ENCODE data around the gene NPFFR2.

The NPFFR2 gene

GRCh38 chr4:72169861-72170260 lies 138.1 kb downstream of the NPFFR2 start:
- TF ChIP-seq SPI1 (IDR thresholded peaks at IDR 0.05; ENCODE audit: low read depth, low read length): no peak
- no peak for TF ChIP-seq POLR2A (IDR thresholded peaks at IDR 0.05; ENCODE audit: low read depth, low read length)
- TF ChIP-seq PAX5 (IDR thresholded peaks at IDR 0.05; ENCODE audit: insufficient read depth, low read length, severe bottlenecking): no peak
- no peak for TF ChIP-seq TAF1 (IDR thresholded peaks at IDR 0.05; ENCODE audit: low read depth, low read length)
- TF ChIP-seq POLR2AphosphoS5 (IDR thresholded peaks at IDR 0.05; ENCODE audit: low read depth, low read length): no peak
- no peak for TF ChIP-seq POU2F2 (IDR thresholded peaks at IDR 0.05; ENCODE audit: low read depth, low read length)
- no peak for FAIRE-seq
- no peak for DNase-seq (ENCODE audit: insufficient read length, low spot score)

- TF ChIP-seq POLR2A (IDR thresholded peaks at IDR 0.05; ENCODE audit: low read depth, low read length) (no peak), POU2F2 (IDR thresholded peaks at IDR 0.05; ENCODE audit: low read depth, low read length) (no peak), POLR2AphosphoS5 (IDR thresholded peaks at IDR 0.05; ENCODE audit: low read depth, low read length) (no peak), PAX5 (IDR thresholded peaks at IDR 0.05; ENCODE audit: insufficient read depth, low read length, severe bottlenecking) (no peak), SPI1 (IDR thresholded peaks at IDR 0.05; ENCODE audit: low read depth, low read length) (no peak), TAF1 (IDR thresholded peaks at IDR 0.05; ENCODE audit: low read depth, low read length) (no peak)
- no peak for FAIRE-seq
- DNase-seq (ENCODE audit: insufficient read length, low spot score): no peak
These were observed 140.0 kb downstream of the NPFFR2 start for GRCh38 chr4:72171761-72172160.

- no peak for TF ChIP-seq POLR2AphosphoS5 (IDR thresholded peaks at IDR 0.05; ENCODE audit: low read depth, low read length)
- FAIRE-seq (no peak), DNase-seq (ENCODE audit: insufficient read length, low spot score) (no peak)
These were observed 147.5 kb downstream of the NPFFR2 start for GRCh38 chr4:72179342-72179741.

GRCh38 chr4:72186714-72187113 lies 154.9 kb downstream of the NPFFR2 start:
- TF ChIP-seq POU2F2 (IDR thresholded peaks at IDR 0.05; ENCODE audit: low read depth, low read length) (no peak), TAF1 (IDR thresholded peaks at IDR 0.05; ENCODE audit: low read depth, low read length) (no peak), PAX5 (IDR thresholded peaks at IDR 0.05; ENCODE audit: insufficient read depth, low read length, severe bottlenecking) (no peak), POLR2AphosphoS5 (IDR thresholded peaks at IDR 0.05; ENCODE audit: low read depth, low read length) (no peak), SPI1 (IDR thresholded peaks at IDR 0.05; ENCODE audit: low read depth, low read length) (no peak), POLR2A (IDR thresholded peaks at IDR 0.05; ENCODE audit: low read depth, low read length) (no peak)
- DNase-seq (ENCODE audit: insufficient read length, low spot score) (no peak), FAIRE-seq (no peak)

GRCh38 chr4:72194046-72194445 lies 162.2 kb downstream of the NPFFR2 start:
- FAIRE-seq (no peak), DNase-seq (ENCODE audit: insufficient read length, low spot score) (no peak)
- TF ChIP-seq TAF1 (IDR thresholded peaks at IDR 0.05; ENCODE audit: low read depth, low read length) (no peak), PAX5 (IDR thresholded peaks at IDR 0.05; ENCODE audit: insufficient read depth, low read length, severe bottlenecking) (no peak), POU2F2 (IDR thresholded peaks at IDR 0.05; ENCODE audit: low read depth, low read length) (no peak), POLR2A (IDR thresholded peaks at IDR 0.05; ENCODE audit: low read depth, low read length) (no peak), SPI1 (IDR thresholded peaks at IDR 0.05; ENCODE audit: low read depth, low read length) (no peak), POLR2AphosphoS5 (IDR thresholded peaks at IDR 0.05; ENCODE audit: low read depth, low read length) (no peak)

GRCh38 chr4:72194453-72194852 lies 162.7 kb downstream of the NPFFR2 start:
- TF ChIP-seq POU2F2 (IDR thresholded peaks at IDR 0.05; ENCODE audit: low read depth, low read length): no peak
- TF ChIP-seq TAF1 (IDR thresholded peaks at IDR 0.05; ENCODE audit: low read depth, low read length): no peak
- TF ChIP-seq POLR2AphosphoS5 (IDR thresholded peaks at IDR 0.05; ENCODE audit: low read depth, low read length): no peak
- FAIRE-seq: no peak

More at GRCh38 chr4:72194453-72194852, 162.7 kb downstream of the NPFFR2 start:
- no peak for DNase-seq (ENCODE audit: insufficient read length, low spot score)
